Measurements from ENCODE around the gene FBXW5. TPM values are rescaled to one million over a fixed set of nuclear protein-coding genes. Genes with fewer than 3 reads are reported as not detected.

FBXW5 gene
- total RNA-seq, 4 donors from 2014 or later: 101 to 166 (median 142) TPM

GRCh38 chr9:136913701-136914438, 30.7 kb downstream of the FBXW5 start:
- Histone ChIP-seq H3K4me3 (no peak overlapping the region), H3K9me3 (no peaks in the 10 kb centered on the region), H3K27ac (no peak overlapping the region), H3K36me3 (peaks cover 65% of the 10 kb centered on the region), H3K4me1 (no peaks in the 10 kb centered on the region), H3K27me3 (no peaks in the 10 kb centered on the region)
- DNase-seq (ENCODE audit: low spot score in 2 of 2): no peak
- TF ChIP-seq CTCF (IDR thresholded peaks at IDR 0.05): no peak
- TF ChIP-seq POLR2AphosphoS5 (IDR thresholded peaks at IDR 0.05): no peak
- no peak for TF ChIP-seq EP300 (IDR thresholded peaks at IDR 0.05)
- no peak for TF ChIP-seq POLR2A (IDR thresholded peaks at IDR 0.05)
- WGBS: 99% methylated on average over 15 of the region's 17 CpGs

GRCh38 chr9:136910901-136911245, 33.7 kb downstream of the FBXW5 start:
- no peaks in the 10 kb centered on the region for H3K9me3 ChIP-seq
- DNase-seq (ENCODE audit: low spot score in 2 of 2): no peak
- no peak overlapping the region for H3K27ac ChIP-seq
- WGBS: 90% methylated on average over 8 of the region's 12 CpGs
- peaks cover 62% of the 10 kb centered on the region for H3K36me3 ChIP-seq
- H3K4me3 ChIP-seq: no peak overlapping the region
- TF ChIP-seq POLR2A (IDR thresholded peaks at IDR 0.05) (no peak), POLR2AphosphoS5 (IDR thresholded peaks at IDR 0.05) (no peak)
- no peaks in the 10 kb centered on the region for H3K4me1 ChIP-seq
- H3K27me3 ChIP-seq: no peaks in the 10 kb centered on the region

- peaks cover 56% of the 10 kb centered on the region for H3K36me3 ChIP-seq
- no peak overlapping the region for H3K27ac ChIP-seq
- 84% methylated on average over 9 of the region's 12 CpGs for WGBS
- H3K4me1 ChIP-seq: no peaks in the 10 kb centered on the region
- H3K27me3 ChIP-seq: no peaks in the 10 kb centered on the region
- TF ChIP-seq POLR2A (IDR thresholded peaks at IDR 0.05) (no peak), EP300 (IDR thresholded peaks at IDR 0.05) (no peak), CTCF (IDR thresholded peaks at IDR 0.05) (no peak), POLR2AphosphoS5 (IDR thresholded peaks at IDR 0.05) (no peak)
- no peak overlapping the region for H3K4me3 ChIP-seq
- no peak for DNase-seq (ENCODE audit: low spot score in 2 of 2)
- H3K9me3 ChIP-seq: no peaks in the 10 kb centered on the region
These were observed 34.2 kb downstream of the FBXW5 start for GRCh38 chr9:136910197-136910900.

- Histone ChIP-seq H3K27ac (no peak overlapping the region), H3K4me1 (peaks cover 15% of the 10 kb centered on the region), H3K36me3 (peaks cover 39% of the 10 kb centered on the region), H3K9me3 (no peaks in the 10 kb centered on the region), H3K4me3 (no peak overlapping the region), H3K27me3 (no peaks in the 10 kb centered on the region)
- 88% methylated on average over 18 of the region's 29 CpGs for WGBS
- TF ChIP-seq CTCF (IDR thresholded peaks at IDR 0.05) (no peak), POLR2A (IDR thresholded peaks at IDR 0.05) (no peak), EP300 (IDR thresholded peaks at IDR 0.05) (no peak)
- DNase-seq (ENCODE audit: low spot score in 2 of 2): no peak
These were observed 37.3 kb downstream of the FBXW5 start for GRCh38 chr9:136907011-136907914.

GRCh38 chr9:136906266-136906665, 38.3 kb downstream of the FBXW5 start:
- Histone ChIP-seq H3K4me3 (no peak overlapping the region), H3K27ac (no peak overlapping the region), H3K4me1 (peaks cover 25% of the 10 kb centered on the region), H3K9me3 (no peaks in the 10 kb centered on the region), H3K27me3 (no peaks in the 10 kb centered on the region), H3K36me3 (peaks cover 38% of the 10 kb centered on the region)
- no peak for DNase-seq (ENCODE audit: low spot score in 2 of 2)
- no peak for TF ChIP-seq CTCF (IDR thresholded peaks at IDR 0.05)
- TF ChIP-seq EP300 (IDR thresholded peaks at IDR 0.05): no peak
- no peak for TF ChIP-seq POLR2A (IDR thresholded peaks at IDR 0.05)
- TF ChIP-seq POLR2AphosphoS5 (IDR thresholded peaks at IDR 0.05): no peak
- 73% methylated on average over 4 of the region's 4 CpGs for WGBS

Data from suprapubic skin (tissue), 4 donors.